C4-2B (cell line): Measurements from ENCODE around the gene CCER1.

ENCODE experiments used
- H3K27ac ChIP-seq: fragments of 450-650 bp; 2 replicates; pipeline ENCODE4 v1.5.1; 2017
- CTCF ChIP-seq: fragments of 450-650 bp; conservative IDR thresholded peaks from 2 replicates; pipeline ENCODE4 v1.5.1; 2017; ENCODE audit warnings: mild to moderate bottlenecking
- ZFX ChIP-seq: fragments of 450-650 bp; IDR thresholded peaks from 2 replicates; pipeline ENCODE4 v1.6.1; 2017

The CCER1 gene

GRCh38 chr12:90910958-90911357 lies 44.0 kb downstream of the CCER1 start:
- TF ChIP-seq ZFX (no peak), CTCF (no peak)
- H3K27ac ChIP-seq: no peak overlapping the region

GRCh38 chr12:90909069-90909770 lies 45.8 kb downstream of the CCER1 start:
- TF ChIP-seq CTCF (peak; percentile 83), ZFX (no peak)
- H3K27ac ChIP-seq: no peak overlapping the region

- no peak overlapping the region for H3K27ac ChIP-seq
- TF ChIP-seq ZFX (no peak), CTCF (no peak)
Measured at GRCh38 chr12:90908465-90908864, 46.5 kb downstream of the CCER1 start.

GRCh38 chr12:90905691-90906370 lies 49.1 kb downstream of the CCER1 start:
- no peak overlapping the region for H3K27ac ChIP-seq
- TF ChIP-seq ZFX (no peak), CTCF (no peak)

- TF ChIP-seq CTCF (no peak), ZFX (no peak)
- no peak overlapping the region for H3K27ac ChIP-seq
Measured at GRCh38 chr12:90902596-90902995, 52.4 kb downstream of the CCER1 start.
